ENCODE results near the gene USP31.
"Not testable (repeated sequence)": the region's sequence is repeated elsewhere in the genome, so short reads cannot be mapped to it uniquely, and the experiment has no call there.

The USP31 gene

DNA sequence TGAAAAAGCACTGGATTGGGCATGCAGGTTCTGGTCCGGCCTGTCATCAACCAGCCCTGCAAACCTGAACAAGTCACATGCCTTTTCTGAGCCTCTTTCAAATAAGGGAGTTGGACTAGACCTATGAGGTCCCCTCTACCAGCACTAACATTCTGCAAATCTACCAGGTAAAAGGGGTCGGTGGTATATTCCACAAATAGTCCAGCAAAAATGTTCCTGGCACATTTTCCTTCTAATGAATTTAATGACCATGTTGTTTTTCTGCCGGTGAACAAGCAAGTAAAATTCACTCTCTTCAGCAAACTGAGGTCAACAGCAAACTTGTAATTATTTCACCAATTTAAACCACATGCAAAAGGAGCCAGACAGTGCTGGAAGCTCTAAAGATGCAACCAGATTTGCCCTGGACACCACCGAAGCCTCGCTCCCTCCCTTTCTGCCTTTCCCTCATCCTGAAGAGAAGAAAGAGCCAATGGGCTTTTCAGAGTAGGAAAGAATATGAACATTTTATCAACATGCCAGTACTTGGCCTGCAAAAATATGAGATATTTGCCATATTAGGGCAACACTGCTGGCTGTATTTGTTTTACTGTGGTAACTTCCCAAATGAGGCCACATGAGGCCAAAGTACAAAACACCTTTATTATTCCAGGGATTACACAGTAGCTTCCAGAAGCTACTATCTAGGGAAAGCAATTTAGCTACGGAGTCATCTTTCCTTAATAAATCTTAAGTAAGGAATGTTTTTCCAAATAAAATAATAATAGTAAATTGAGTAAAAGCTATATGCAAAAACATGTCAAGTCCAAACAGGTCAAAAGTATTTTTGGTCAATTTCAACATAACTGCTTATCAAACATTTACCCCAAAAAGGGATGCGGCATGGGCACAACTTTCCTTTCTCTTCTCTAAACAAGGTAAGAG, 45.0 kb downstream of the USP31 start:
- H3K27ac ChIP-seq (ENCODE audit: low read length): no peak overlapping the region
- no peaks in the 10 kb centered on the region for H3K4me1 ChIP-seq (ENCODE audit: control insufficient read depth, insufficient read depth, low read length)
- H3K36me3 ChIP-seq (ENCODE audit: control insufficient read depth, insufficient read depth, low read length): peaks cover 5% of the 10 kb centered on the region; the same call in 1 of the 2 replicates
- no peaks in the 10 kb centered on the region for H3K9me3 ChIP-seq (ENCODE audit: control insufficient read depth, insufficient read depth, low read length)
- no CpG with 5 or more reads among the region's 7 CpGs for WGBS (ENCODE audit: insufficient coverage, insufficient read length)
- H3K4me3 ChIP-seq (ENCODE audit: low read length): no peak overlapping the region
- no peaks in the 10 kb centered on the region for H3K27me3 ChIP-seq (ENCODE audit: control insufficient read depth, insufficient read depth, low read length)
- no peak for DNase-seq (ENCODE audit: low read depth, low spot score)

DNA sequence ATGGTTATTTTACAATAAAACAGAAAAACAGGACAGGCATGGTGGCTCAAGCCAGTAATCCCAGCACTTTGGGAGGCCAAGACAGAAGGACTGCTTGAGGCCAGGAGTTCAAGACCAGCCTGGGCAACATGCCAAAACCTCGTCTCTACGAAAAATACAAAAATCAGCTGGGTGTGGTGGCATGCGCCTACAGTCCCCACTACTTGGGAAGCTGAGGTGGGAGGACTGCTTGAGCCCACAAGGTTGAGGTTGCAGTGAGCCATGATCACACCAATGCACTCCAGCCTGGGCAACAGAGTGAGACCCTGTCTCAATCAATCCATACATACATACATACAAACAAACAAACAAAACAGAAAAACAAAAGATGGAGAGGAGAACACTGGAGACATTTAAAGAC, 45.6 kb downstream of the USP31 start:
- Histone ChIP-seq H3K9me3 (ENCODE audit: control insufficient read depth, insufficient read depth, low read length) (no peaks in the 10 kb centered on the region), H3K27ac (ENCODE audit: low read length) (no peak overlapping the region), H3K27me3 (ENCODE audit: control insufficient read depth, insufficient read depth, low read length) (no peaks in the 10 kb centered on the region), H3K4me3 (ENCODE audit: low read length) (no peak overlapping the region), H3K36me3 (ENCODE audit: control insufficient read depth, insufficient read depth, low read length) (peaks cover 5% of the 10 kb centered on the region; the same call in 1 of the 2 replicates), H3K4me1 (ENCODE audit: control insufficient read depth, insufficient read depth, low read length) (no peaks in the 10 kb centered on the region)
- no peak for DNase-seq (ENCODE audit: low read depth, low spot score)
- WGBS (ENCODE audit: insufficient coverage, insufficient read length): no CpG with 5 or more reads among the region's 3 CpGs

DNA sequence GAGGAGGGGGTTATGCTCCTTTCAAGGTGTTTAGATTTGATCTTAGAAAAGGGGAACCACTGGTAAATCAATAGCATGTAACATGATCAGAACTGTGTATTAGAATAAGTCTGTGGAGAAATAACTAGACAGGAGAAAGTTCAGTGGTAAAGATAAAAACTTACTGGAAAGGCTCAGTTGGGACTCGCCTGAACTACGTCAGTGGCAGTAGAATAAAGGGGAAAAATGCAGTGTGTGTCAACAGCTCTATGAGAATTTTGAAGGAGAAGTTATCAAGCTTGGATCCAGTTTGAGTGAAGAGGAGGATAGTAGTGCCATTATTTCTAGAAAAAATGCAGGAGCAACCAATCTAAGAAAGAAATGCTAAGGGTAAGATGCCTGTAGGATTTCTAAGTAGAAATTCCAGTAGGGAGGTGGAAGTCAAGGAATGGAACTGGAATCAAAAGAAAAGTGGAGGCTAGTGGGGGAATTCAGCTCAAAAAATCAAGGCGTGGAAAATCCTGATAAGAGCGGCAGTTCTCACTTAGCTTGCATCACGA, 48.2 kb downstream of the USP31 start:
- no peaks in the 10 kb centered on the region for H3K4me1 ChIP-seq (ENCODE audit: control insufficient read depth, insufficient read depth, low read length)
- no peaks in the 10 kb centered on the region for H3K9me3 ChIP-seq (ENCODE audit: control insufficient read depth, insufficient read depth, low read length)
- WGBS (ENCODE audit: insufficient coverage, insufficient read length): no CpG with 5 or more reads among the region's 5 CpGs
- H3K4me3 ChIP-seq (ENCODE audit: low read length): no peak overlapping the region
- no peak overlapping the region for H3K27ac ChIP-seq (ENCODE audit: low read length)
- no peaks in the 10 kb centered on the region for H3K27me3 ChIP-seq (ENCODE audit: control insufficient read depth, insufficient read depth, low read length)
- no peak for DNase-seq (ENCODE audit: low read depth, low spot score)
- H3K36me3 ChIP-seq (ENCODE audit: control insufficient read depth, insufficient read depth, low read length): peaks cover 5% of the 10 kb centered on the region; the same call in 1 of the 2 replicates

- not testable (repeated sequence) for H3K4me1 ChIP-seq (ENCODE audit: control insufficient read depth, insufficient read depth, low read length); H3K9me3 ChIP-seq (ENCODE audit: control insufficient read depth, insufficient read depth, low read length); H3K36me3 ChIP-seq (ENCODE audit: control insufficient read depth, insufficient read depth, low read length); H3K4me3 ChIP-seq (ENCODE audit: low read length); DNase-seq (ENCODE audit: low read depth, low spot score); H3K27ac ChIP-seq (ENCODE audit: low read length); H3K27me3 ChIP-seq (ENCODE audit: control insufficient read depth, insufficient read depth, low read length)
- no CpG with 5 or more reads among the region's 2 CpGs for WGBS (ENCODE audit: insufficient coverage, insufficient read length)
Measured at GRCh38 chr16:23096450-23096849, 52.8 kb downstream of the USP31 start.

DNA sequence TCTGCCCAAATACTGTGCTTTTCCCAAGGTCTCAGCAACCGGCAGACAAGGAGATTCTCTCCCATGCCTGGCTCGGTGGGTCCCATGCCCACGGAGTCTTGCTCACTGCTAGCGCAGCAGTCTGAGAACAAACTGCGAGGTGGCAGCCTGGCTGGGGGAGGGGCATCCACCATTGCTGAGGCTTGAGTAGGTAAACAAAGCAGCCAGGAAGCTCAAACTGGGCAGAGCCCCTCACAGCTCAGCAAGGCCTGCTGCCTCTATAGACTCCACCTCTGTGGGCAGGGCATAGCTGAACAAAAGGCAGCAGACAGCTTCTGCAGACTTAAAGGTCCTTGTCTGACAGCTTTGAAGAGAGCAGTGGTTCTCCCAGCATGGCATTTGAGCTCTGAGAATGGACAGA, 55.1 kb downstream of the USP31 start:
- not testable (repeated sequence) for H3K4me3 ChIP-seq (ENCODE audit: low read length); H3K27ac ChIP-seq (ENCODE audit: low read length); H3K27me3 ChIP-seq (ENCODE audit: control insufficient read depth, insufficient read depth, low read length); H3K36me3 ChIP-seq (ENCODE audit: control insufficient read depth, insufficient read depth, low read length); DNase-seq (ENCODE audit: low read depth, low spot score); H3K9me3 ChIP-seq (ENCODE audit: control insufficient read depth, insufficient read depth, low read length); H3K4me1 ChIP-seq (ENCODE audit: control insufficient read depth, insufficient read depth, low read length)
- WGBS (ENCODE audit: insufficient coverage, insufficient read length): no CpG with 5 or more reads among the region's 5 CpGs

DNA sequence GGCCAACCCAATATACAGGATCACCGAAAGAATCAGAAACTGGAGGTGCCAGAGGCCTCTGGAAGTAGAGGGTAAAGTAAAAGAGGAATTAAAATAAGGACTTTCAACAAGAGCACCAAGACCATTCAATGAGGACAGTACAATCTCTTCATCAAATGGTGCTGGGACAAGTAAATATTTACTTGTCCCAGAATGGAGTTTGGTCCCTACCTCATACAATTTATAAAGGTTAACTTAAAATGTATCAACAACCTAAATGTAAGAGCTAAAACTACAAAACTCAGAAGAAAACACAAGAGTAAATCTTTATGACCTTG, 56.5 kb downstream of the USP31 start:
- Histone ChIP-seq H3K27ac (ENCODE audit: low read length) (no peak overlapping the region), H3K9me3 (ENCODE audit: control insufficient read depth, insufficient read depth, low read length) (no peaks in the 10 kb centered on the region)
- no CpG with 5 or more reads among the region's 1 CpG for WGBS (ENCODE audit: insufficient coverage, insufficient read length)

DNA sequence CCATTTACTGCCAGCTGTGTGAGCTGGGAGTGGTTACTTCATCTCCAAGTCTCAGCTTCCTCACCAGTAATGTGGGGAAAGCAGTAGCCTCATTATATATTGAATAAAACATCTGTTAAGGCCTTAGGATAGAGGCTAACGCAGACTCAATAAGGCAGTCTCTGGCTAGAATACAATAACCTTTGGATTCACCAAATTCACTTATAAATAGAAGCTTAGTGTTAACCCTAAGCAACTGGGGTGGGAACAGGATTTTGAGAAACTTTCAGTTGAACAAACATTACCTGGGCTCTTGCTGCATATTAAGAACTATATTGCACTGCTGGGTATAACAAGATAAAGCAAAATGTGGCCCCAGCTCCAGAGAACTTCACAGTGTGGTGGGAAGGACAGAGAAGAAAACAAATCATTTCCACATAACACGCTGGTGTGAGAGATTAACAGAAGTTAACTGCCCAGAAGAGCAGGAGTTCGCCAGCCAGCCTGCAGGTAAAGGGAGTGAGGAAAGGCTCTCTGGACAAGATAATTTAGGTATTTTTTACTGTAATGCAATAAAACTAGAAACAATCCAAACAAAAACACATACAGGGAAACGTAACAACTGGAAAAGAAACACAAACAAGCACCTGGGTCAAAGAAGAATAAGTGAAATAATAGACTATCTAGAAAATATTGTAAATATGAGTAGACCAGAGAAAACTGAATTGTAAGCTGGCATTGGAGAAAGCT, 57.0 kb downstream of the USP31 start:
- Histone ChIP-seq H3K9me3 (ENCODE audit: control insufficient read depth, insufficient read depth, low read length) (no peaks in the 10 kb centered on the region), H3K27ac (ENCODE audit: low read length) (no peak overlapping the region), H3K27me3 (ENCODE audit: control insufficient read depth, insufficient read depth, low read length) (no peaks in the 10 kb centered on the region), H3K4me1 (ENCODE audit: control insufficient read depth, insufficient read depth, low read length) (no peaks in the 10 kb centered on the region; the same call in 1 of the 2 replicates), H3K36me3 (ENCODE audit: control insufficient read depth, insufficient read depth, low read length) (no peaks in the 10 kb centered on the region), H3K4me3 (ENCODE audit: low read length) (no peak overlapping the region)
- WGBS (ENCODE audit: insufficient coverage, insufficient read length): no CpG with 5 or more reads among the region's 4 CpGs
- DNase-seq (ENCODE audit: low read depth, low spot score): no peak

More for the DNA sequence above, 56.5 kb downstream of the USP31 start:
- H3K36me3 ChIP-seq (ENCODE audit: control insufficient read depth, insufficient read depth, low read length): no peaks in the 10 kb centered on the region
- no peak for DNase-seq (ENCODE audit: low read depth, low spot score)
- no peaks in the 10 kb centered on the region for H3K27me3 ChIP-seq (ENCODE audit: control insufficient read depth, insufficient read depth, low read length)
- no peak overlapping the region for H3K4me3 ChIP-seq (ENCODE audit: low read length)
- H3K4me1 ChIP-seq (ENCODE audit: control insufficient read depth, insufficient read depth, low read length): no peaks in the 10 kb centered on the region; the same call in 1 of the 2 replicates

DNA sequence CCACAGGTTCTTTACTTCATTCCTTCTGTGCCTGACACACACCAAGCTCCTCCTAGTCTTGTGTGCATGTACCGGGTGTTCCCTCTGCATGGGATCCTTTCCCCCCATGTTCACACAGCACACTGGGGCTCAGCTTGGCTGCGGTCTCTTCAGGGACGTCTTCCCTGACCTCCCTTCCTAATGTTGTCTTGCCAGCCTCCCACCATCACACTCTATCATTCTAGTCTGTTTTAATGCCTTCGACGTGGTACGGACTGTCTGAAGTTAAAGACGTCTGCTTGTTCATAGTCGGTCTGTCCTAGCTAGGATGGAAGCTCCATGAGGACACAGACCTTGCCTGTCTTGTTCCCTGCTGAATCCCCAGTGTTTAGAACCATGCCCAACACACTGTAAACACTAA, 60.1 kb downstream of the USP31 start:
- Histone ChIP-seq H3K9me3 (ENCODE audit: control insufficient read depth, insufficient read depth, low read length) (no peaks in the 10 kb centered on the region), H3K27ac (ENCODE audit: low read length) (no peak overlapping the region), H3K4me1 (ENCODE audit: control insufficient read depth, insufficient read depth, low read length) (peaks cover 3% of the 10 kb centered on the region; the same call in 1 of the 2 replicates), H3K36me3 (ENCODE audit: control insufficient read depth, insufficient read depth, low read length) (no peaks in the 10 kb centered on the region), H3K27me3 (ENCODE audit: control insufficient read depth, insufficient read depth, low read length) (no peaks in the 10 kb centered on the region), H3K4me3 (ENCODE audit: low read length) (no peak overlapping the region)
- no peak for DNase-seq (ENCODE audit: low read depth, low spot score)
- WGBS (ENCODE audit: insufficient coverage, insufficient read length): no CpG with 5 or more reads among the region's 8 CpGs

DNA sequence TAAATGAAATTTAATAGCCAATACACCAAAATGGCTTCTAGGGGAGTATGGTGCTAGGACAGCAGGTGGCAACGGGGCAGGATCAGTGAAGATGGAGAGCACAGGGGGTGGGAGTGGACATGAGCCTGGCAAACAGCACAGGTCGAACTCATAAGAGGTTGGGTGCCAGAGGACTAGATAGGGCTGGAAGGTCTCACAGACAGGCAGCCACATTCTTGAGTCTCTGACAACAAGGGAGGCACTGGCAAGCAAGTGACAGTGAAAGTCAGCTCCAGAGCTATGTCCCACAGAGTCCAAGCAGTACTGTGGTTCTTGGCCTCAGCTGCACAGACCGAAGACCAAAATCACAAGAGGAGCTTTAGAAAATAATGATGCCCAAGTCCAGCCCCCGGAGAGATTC, 61.2 kb downstream of the USP31 start:
- Histone ChIP-seq H3K36me3 (ENCODE audit: control insufficient read depth, insufficient read depth, low read length) (0 out of 2 replicates have a peak, but pooled peaks cover 1% of the 10 kb centered on the region), H3K27ac (ENCODE audit: low read length) (no peak overlapping the region), H3K4me3 (ENCODE audit: low read length) (no peak overlapping the region), H3K9me3 (ENCODE audit: control insufficient read depth, insufficient read depth, low read length) (no peaks in the 10 kb centered on the region), H3K4me1 (ENCODE audit: control insufficient read depth, insufficient read depth, low read length) (peaks cover 3% of the 10 kb centered on the region; the same call in 1 of the 2 replicates), H3K27me3 (ENCODE audit: control insufficient read depth, insufficient read depth, low read length) (no peaks in the 10 kb centered on the region)
- whole genome bisulfite sequencing (ENCODE audit: insufficient coverage, insufficient read length): no CpG with 5 or more reads among the region's 4 CpGs
- DNase-seq (ENCODE audit: low read depth, low spot score): no peak

DNA sequence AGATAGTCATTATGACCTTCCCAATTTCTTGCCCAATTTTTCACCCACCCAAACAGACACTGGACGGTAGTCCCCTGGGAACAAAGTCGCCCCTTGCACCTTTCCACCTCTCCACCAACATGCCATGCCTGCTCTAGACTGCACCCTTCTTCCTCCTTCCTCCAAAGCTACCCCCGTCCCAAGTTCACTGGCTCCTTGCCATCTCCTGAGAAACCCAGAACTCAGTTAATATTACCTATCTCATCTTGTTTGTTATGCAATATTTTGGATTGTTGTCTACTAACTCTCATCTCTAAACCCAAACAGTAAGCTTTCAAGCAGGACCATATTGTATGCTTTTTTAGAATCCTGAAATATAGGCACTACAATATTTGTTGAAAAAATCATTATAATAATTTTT, 63.3 kb downstream of the USP31 start:
- no peaks in the 10 kb centered on the region for H3K27me3 ChIP-seq (ENCODE audit: control insufficient read depth, insufficient read depth, low read length)
- H3K4me3 ChIP-seq (ENCODE audit: low read length): no peak overlapping the region
- no peak for DNase-seq (ENCODE audit: low read depth, low spot score)
- no peaks in the 10 kb centered on the region for H3K9me3 ChIP-seq (ENCODE audit: control insufficient read depth, insufficient read depth, low read length)
- H3K4me1 ChIP-seq (ENCODE audit: control insufficient read depth, insufficient read depth, low read length): peaks cover 3% of the 10 kb centered on the region
- H3K36me3 ChIP-seq (ENCODE audit: control insufficient read depth, insufficient read depth, low read length): 0 out of 2 replicates have a peak, but pooled peaks cover 2% of the 10 kb centered on the region
- no CpG with 5 or more reads among the region's 3 CpGs for WGBS (ENCODE audit: insufficient coverage, insufficient read length)
- no peak overlapping the region for H3K27ac ChIP-seq (ENCODE audit: low read length)
